C4-2B (cell line): ENCODE results near the gene FNDC3B.

Experiments
- ZFX ChIP-seq: fragments of 450-650 bp; IDR thresholded peaks from 2 replicates; pipeline ENCODE4 v1.6.1; 2017
- TF ChIP-seq, protein P1 (sequence below): fragments of 450-650 bp; conservative IDR thresholded peaks from 2 replicates; pipeline ENCODE4 v1.5.1; 2017; ENCODE audit warnings: mild to moderate bottlenecking

DNA sequence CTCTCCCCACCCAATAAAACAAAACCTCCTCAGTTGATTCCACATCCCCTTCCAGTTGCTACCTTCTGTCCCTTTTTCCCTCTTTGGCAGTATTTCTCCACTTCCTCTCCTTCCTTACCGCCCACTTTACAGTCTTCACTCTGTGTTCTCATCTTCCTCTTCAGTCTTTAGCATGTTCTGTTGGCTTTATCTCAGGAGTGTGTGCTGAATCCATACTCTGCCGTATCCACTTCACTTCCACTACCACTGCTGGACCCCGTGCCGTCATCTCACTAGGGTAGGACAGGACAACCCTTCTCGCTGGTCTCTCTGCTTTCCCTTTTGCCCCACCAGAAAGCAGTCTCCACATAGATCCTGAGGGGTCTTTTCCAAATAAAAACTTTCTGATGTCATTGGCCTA lies 74.3 kb downstream of the FNDC3B start:
- TF ChIP-seq, protein P1, sequence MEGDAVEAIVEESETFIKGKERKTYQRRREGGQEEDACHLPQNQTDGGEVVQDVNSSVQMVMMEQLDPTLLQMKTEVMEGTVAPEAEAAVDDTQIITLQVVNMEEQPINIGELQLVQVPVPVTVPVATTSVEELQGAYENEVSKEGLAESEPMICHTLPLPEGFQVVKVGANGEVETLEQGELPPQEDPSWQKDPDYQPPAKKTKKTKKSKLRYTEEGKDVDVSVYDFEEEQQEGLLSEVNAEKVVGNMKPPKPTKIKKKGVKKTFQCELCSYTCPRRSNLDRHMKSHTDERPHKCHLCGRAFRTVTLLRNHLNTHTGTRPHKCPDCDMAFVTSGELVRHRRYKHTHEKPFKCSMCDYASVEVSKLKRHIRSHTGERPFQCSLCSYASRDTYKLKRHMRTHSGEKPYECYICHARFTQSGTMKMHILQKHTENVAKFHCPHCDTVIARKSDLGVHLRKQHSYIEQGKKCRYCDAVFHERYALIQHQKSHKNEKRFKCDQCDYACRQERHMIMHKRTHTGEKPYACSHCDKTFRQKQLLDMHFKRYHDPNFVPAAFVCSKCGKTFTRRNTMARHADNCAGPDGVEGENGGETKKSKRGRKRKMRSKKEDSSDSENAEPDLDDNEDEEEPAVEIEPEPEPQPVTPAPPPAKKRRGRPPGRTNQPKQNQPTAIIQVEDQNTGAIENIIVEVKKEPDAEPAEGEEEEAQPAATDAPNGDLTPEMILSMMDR, result no peak
- no peak for TF ChIP-seq ZFX
